HG03045 (cell line): ENCODE data around the gene TEX22.

Experiments
- ATAC-seq: cut with Tn5 transposase; IDR thresholded peaks from one replicate; pipeline ENCODE4 v1.9.1; 2021; ENCODE audit warnings: mild to moderate bottlenecking, moderate library complexity; ENCODE audit not compliant: unreplicated experiment

The TEX22 gene

DNA sequence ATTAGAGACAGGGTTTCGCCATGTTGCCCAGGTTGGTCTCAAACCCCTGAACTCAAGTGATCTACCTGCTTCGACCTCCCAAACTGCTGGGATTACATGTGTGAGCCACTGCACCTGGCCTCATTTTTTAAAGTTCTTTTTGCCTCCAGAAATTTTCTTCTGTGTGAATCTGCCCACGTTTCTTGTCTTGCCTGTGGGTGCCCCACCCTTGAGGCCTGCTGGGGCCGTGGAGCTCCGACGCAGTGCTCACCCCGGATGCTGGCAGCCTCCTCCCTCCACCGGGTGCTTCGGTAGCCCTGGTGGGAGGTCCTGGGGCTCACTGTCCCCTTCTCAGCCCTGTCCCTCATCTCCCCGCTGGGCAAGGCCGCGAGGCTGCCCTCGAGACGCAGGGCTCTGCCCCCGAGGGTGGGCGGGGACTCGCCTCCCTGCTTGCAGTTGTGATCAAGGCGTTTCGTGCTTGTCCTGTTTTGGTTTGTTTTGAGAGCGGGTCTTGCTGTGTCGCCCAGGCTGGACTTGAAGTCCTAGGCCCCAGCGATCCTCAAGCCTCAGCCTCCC, 56.8 kb downstream of the TEX22 start:
- no peak for ATAC-seq

- no peak for ATAC-seq
Measured at GRCh38 chr14:105455766-105456660, 57.7 kb downstream of the TEX22 start.

DNA sequence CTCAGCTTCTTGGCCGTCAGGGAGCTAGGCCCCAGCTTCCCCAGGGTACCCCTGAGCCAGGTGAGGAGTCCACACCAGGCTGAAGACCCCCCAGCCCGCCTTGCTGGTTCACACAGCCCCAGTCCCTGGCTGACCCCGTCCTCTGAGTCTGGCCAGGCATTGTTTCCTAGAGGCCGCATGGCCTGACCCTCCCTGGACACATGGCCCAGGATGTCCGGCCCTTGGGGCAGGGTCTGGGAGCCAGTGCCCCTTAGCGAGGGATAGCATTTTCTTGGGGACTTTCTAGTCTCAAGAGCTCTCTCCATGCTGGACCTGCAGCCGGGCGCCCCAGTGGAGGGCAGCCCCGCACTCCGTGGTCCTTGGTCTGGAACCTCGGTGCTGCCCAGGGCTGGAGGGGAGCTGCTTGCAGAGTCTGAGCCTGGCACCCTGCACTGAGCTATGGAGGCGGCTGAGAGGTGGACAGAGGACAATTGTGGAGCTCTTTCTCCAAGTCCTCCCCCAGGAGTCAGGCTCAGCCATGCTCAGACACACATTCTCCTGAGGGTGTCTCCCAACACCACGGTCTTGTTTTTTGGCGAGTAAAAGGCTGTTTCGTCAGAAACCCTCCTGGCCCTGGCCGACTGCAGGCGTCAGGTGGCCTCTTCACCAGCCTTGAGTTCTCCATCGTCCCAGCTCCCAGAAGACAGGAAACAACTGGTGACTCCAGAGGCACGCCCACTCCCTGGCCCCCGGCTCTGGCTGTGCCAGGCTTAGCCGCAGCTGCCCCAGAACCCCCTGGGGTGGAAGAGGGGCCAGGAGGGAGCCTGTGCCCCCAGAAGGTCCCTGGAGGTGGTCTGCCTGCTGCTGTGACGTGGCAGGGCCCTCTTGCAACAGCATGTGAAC, 58.6 kb downstream of the TEX22 start:
- ATAC-seq: no peak

- ATAC-seq: no peak
Measured at GRCh38 chr14:105458010-105458409, 59.7 kb downstream of the TEX22 start.

DNA sequence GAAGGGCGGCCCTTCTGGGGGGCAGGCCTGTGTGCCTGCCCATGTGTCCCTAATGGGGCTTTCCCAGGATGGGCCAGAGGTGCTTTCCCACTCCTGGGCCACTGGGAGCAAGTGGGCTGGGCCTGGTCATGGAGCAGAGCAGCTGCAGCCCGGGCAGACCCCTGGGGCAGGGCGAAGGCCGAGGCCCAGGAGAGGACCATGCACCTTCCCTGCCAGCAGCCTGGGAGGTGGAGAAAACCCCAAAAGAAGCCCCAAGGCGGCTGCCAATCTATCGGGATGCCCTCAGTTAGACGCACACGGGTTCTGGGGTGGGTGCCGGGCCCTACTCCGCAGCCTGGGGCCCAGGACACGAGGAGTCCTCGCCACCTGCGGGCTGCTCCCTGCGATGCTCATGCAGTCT, 60.2 kb downstream of the TEX22 start:
- ATAC-seq: no peak

DNA sequence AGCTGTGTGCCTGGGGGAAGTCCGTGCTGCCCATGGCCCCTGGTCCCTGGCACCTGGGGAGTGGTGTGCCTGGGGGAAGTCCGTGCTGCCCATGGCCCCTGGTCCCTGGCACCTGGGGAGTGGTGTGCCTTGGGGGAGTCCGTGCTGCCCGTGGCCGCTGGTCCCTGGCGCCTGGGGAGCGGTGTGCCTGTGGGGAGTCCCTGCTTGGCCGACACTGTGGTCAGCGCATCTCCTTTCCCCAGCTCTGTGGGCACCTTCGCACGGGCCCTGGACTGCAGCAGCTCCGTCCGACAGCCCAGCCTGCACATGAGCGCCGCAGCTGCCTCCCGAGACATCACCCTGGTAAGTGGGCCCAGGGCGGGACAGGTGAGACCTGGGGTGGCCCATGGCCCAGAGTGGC, 61.8 kb downstream of the TEX22 start:
- ATAC-seq: no peak

DNA sequence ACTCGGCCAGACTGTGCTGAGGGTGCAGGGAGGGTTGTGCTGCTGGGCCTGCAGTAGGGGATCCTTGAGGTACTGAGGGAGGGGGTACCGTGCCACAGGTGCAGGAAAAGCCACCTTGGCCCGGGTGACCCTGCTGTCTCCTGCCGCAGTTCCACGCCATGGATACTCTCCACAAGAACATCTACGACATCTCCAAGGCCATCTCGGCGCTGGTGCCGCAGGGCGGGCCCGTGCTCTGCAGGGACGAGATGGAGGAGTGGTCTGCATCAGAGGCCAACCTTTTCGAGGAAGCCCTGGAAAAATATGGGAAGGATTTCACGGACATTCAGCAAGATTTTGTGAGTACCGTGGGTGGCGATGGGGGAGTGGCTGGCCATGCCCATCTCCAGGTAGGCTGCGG, 62.3 kb downstream of the TEX22 start:
- no peak for ATAC-seq

DNA sequence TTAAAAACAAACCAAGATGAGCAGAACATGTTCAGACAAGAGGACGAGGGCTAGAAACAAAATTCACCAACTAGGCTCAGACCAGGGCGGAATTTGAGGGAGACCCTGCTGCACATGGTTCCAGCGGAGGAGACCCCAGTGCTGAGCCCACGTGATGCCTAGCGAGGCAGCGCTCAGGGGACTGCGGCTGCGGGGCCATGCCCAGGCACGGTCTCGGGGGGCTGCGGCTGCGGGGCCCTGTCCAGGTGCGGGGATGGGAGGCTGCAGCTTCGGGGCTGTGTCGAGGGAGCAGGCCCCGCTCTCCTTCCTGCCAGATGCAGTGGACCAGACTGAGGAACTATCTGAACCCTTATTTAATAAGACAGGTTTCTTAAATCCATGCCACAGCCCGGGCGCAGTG, 63.6 kb downstream of the TEX22 start:
- no peak for ATAC-seq
